ENCODE results near the gene MFAP4. TPM values are rescaled to one million over a fixed set of nuclear protein-coding genes. Genes with fewer than 3 reads are reported as not detected.

Gene MFAP4
- total RNA-seq, 1 donor from 2014 or later: 179 TPM

- ATAC-seq (no peak), DNase-seq (no peak)
- Histone ChIP-seq H3K27ac (no peak overlapping the region), H3K27me3 (ENCODE audit: low read depth) (no peaks in the 10 kb centered on the region), H3K4me1 (peaks cover 37% of the 10 kb centered on the region), H3K36me3 (no peaks in the 10 kb centered on the region), H3K4me3 (no peak overlapping the region), H3K9me3 (no peaks in the 10 kb centered on the region)
- intact Hi-C loops (cut with DNase I): loop anchor here (5.0 kb wide), 1 partner anchor 74 kb away; no protein-coding TSS in a partner anchor
- TF ChIP-seq CTCF (IDR thresholded peaks at IDR 0.05): no peak
Measured at GRCh38 chr17:19368229-19368628, 18.8 kb downstream of the MFAP4 start.

DNA sequence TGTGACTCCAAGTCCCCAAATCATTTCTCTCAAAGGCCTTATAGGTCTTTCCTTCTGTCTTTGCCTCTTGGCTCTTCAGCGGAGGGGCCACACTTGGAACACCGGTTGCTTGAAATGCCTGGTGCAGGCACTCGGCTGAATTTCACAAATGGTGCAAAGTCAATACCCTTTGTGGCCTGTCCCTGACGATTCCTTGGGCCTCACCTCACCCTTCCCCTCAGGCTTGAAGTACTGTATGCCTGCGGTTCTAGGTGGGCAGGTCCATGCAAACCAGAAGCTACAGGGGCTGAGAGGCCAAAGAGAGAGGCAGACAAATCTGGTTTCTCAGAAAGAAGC is 20.4 kb downstream of the MFAP4 start:
- no peaks in the 10 kb centered on the region for H3K36me3 ChIP-seq
- DNase-seq (no peak), ATAC-seq (no peak)
- H3K4me1 ChIP-seq: peaks cover 37% of the 10 kb centered on the region
- H3K27me3 ChIP-seq (ENCODE audit: low read depth): no peaks in the 10 kb centered on the region
- no peaks in the 10 kb centered on the region for H3K9me3 ChIP-seq
- no peak overlapping the region for H3K27ac ChIP-seq
- no peak overlapping the region for H3K4me3 ChIP-seq
- no peak for TF ChIP-seq CTCF (IDR thresholded peaks at IDR 0.05)
- intact Hi-C loops (cut with DNase I): loop anchor here (5.0 kb wide), 1 partner anchor 76 kb away; no protein-coding TSS in a partner anchor

- Histone ChIP-seq H3K4me1 (peaks cover 31% of the 10 kb centered on the region), H3K27me3 (ENCODE audit: low read depth) (no peaks in the 10 kb centered on the region), H3K9me3 (no peaks in the 10 kb centered on the region), H3K36me3 (no peaks in the 10 kb centered on the region), H3K4me3 (no peak overlapping the region), H3K27ac (no peak overlapping the region)
- DNase-seq: no peak
- no peak for TF ChIP-seq CTCF (IDR thresholded peaks at IDR 0.05)
- intact Hi-C loops (cut with DNase I): loop anchor here (5.0 kb wide), 1 partner anchor 76 kb away; no protein-coding TSS in a partner anchor
- no peak for ATAC-seq
Measured at GRCh38 chr17:19365833-19366636, 21.0 kb downstream of the MFAP4 start.

- DNase-seq (no peak), ATAC-seq (no peak)
- H3K9me3 ChIP-seq: no peaks in the 10 kb centered on the region
- no peak overlapping the region for H3K4me3 ChIP-seq
- H3K36me3 ChIP-seq: no peaks in the 10 kb centered on the region
- H3K4me1 ChIP-seq: peaks cover 25% of the 10 kb centered on the region
- no peak for TF ChIP-seq CTCF (IDR thresholded peaks at IDR 0.05)
- intact Hi-C loops (cut with DNase I): loop anchor here (5.0 kb wide), 1 partner anchor 77 kb away; no protein-coding TSS in a partner anchor
- no peaks in the 10 kb centered on the region for H3K27me3 ChIP-seq (ENCODE audit: low read depth)
- H3K27ac ChIP-seq: no peak overlapping the region
Measured at GRCh38 chr17:19365499-19365817, 21.5 kb downstream of the MFAP4 start.

DNA sequence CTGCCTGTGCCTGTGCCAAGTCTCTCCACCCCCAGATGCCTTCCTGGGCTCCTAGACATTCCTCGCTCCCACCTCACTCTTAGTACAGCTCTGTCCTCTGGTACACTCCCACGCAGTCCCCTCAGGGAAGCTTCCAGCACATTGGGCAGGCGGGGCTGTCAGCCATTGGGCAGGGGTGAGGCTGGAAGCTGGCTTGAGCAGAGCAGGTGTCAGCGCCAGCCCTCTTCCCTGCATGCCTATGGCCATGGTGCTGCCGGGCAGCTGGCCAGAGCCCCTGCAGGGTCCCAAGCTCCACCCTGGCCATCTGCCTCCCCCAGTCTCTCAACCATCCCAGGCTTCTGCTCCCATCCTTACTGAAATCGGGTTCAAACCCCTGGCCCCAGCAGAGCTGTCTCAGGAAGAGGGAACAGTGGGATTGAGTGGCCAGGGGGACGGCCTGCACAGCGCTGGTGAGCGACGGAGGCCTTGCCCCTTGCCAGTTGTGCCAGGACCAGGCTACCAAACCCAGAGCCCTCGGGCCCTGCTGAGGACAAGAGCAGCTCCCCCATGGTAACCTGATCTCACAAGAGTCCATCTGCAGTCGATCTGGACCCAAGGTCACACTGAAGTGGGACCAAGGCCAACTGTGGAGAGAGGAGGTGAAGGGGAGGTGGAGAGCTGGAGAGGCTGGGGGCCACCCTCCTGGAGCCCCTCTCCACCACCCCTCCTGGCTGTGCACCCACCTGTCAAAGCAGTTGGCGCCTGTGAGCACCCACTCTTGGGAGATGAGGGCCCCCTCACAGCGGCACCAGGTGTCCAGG is 22.1 kb downstream of the MFAP4 start:
- Histone ChIP-seq H3K27ac (no peak overlapping the region), H3K9me3 (no peaks in the 10 kb centered on the region), H3K36me3 (no peaks in the 10 kb centered on the region), H3K27me3 (ENCODE audit: low read depth) (no peaks in the 10 kb centered on the region), H3K4me3 (no peak overlapping the region), H3K4me1 (peaks cover 20% of the 10 kb centered on the region)
- TF ChIP-seq CTCF (IDR thresholded peaks at IDR 0.05): no peak
- DNase-seq (no peak), ATAC-seq (no peak)
- intact Hi-C loops (cut with DNase I): loop anchor here (5.0 kb wide), 1 partner anchor 77 kb away; no protein-coding TSS in a partner anchor
